NOMO-1 treated with dmso at 0.1 percent for 144 hours (cell line): Measurements from ENCODE around the gene MBOAT7.
A peak's percentile ranks its signal among the peaks of the same experiment; 100 is the strongest.

ENCODE experiments used
- DNase-seq: peaks from one replicate; lab custom pipeline; 2025; ENCODE audit not compliant: unreplicated experiment; lab: John Stamatoyannopoulos, UW

MBOAT7 gene

GRCh38 chr19:54145541-54146158, 43.7 kb downstream of the MBOAT7 start:
- no peak for DNase-seq

- no peak for DNase-seq
Measured at GRCh38 chr19:54142166-54142780, 47.1 kb downstream of the MBOAT7 start.

DNA sequence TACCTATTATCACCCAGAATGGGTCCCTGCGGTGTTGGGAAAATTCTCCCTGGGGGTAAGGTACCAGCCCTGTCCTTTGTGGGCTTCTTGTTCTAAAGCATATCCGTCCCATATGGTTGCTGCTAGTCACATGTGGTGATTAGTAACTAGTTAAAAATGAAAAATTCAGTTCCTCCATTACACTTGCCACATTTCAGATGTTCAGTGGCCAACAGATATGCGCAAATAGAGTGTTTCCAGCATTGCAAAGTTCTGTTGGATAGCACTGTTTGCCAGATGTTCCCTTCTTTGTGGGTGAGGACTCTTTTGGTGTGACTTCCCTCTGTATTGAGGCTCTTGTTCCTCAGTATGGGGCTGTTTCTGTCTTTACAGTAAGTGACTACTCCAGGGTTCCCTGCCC, 48.0 kb downstream of the MBOAT7 start:
- DNase-seq, result no peak

DNA sequence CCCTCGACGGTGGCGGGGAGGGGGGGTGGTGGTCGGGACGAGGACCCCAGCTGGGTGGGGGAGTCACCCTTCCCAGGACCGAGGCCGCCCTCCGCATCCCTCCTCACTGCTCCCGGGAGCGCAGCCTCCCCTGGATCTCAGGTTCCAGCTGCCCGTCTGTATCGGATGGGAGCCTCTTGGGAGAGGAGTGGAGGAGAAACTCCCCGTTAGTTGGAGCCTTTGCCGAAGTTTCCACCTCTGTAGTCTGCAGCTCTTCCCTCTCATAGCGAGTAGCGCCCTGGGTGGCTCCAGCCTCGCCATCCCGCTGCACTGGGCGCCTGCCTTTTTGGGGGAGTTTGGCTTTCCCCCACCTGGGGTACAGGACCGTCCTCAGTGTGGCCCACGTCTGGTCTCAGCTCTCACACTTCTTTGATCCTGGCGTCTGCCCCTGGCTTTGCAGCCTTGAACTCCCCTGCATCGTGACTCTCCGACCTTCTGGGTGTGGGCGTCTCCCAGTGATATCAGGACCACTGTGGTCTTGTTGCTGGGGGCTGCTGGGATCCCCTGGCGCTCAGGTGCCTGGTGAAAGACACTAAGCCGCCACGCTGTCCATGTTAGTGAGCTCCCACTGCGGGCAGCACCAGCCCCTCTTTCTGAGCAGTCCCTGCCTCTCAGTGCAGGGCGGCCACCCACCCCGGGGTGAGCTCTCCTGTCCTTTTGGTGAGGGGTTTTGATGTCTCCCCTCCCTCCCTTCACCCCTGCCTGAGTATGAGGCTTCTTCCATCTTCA, 50.7 kb downstream of the MBOAT7 start:
- no peak for DNase-seq

GRCh38 chr19:54137699-54138488, 51.5 kb downstream of the MBOAT7 start, which contains the start of gene CNOT3:
CNOT3 (plus strand) TSS chr19:54137762; CDS start chr19:54142979, 5,217 bp downstream.
- DNase-seq, result no peak

- DNase-seq, result peak; percentile 100
Measured at GRCh38 chr19:54136864-54137698, 52.3 kb downstream of the MBOAT7 start.

- DNase-seq, result no peak
Measured at GRCh38 chr19:54136086-54136863, 53.1 kb downstream of the MBOAT7 start.

DNA sequence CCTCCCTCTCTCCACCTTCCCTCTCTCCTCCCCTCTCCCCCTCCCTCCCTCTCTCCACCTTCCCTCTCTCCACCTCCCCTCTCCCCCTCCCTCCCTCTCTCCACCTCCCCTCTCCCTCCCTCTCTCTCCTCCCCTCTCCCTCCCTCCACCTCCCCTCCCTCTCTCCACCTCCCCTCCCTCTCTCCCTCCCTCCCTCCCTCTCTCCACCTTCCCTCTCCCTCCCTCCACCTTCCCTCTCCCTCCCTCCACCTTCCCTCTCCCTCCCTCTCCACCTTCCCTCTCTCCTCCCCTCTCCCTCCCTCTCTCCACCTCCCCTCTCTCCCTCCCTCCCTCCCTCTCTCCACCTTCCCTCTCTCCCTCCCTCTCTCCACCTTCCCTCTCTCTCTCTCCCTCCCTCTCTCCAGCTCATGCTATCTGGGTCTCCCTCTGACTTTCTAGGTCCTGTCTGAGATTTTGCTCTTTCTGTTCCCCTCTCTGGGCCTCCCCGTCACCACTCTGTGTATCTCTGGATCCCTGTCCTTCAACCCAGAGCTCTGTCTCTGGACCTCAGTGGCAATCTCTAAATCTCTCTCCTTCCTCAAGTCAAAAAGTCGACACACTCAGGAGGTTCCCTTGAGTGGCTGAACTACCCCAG, 55.3 kb downstream of the MBOAT7 start:
- DNase-seq, result no peak

GRCh38 chr19:54133312-54133956, 55.9 kb downstream of the MBOAT7 start:
- DNase-seq, result peak; percentile 36

- DNase-seq, result no peak
Measured at GRCh38 chr19:54129617-54129996, 59.8 kb downstream of the MBOAT7 start.

GRCh38 chr19:54128796-54129616, 60.4 kb downstream of the MBOAT7 start:
- DNase-seq, result no peak

DNA sequence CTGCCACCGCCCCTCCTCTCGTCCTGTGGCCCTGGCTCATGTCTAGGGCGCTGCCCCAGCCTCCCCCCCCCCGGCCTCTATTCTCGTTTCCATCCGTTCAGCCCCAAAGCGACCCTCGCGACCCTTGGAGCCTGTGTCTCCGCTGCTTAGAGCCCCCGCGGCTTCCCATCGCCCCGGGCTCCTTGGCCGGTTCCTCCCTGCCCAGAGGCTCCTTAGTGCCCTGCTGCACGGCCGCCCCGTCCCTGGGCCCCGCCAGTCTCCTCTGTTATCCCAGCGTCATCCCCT, 61.0 kb downstream of the MBOAT7 start:
- no peak for DNase-seq

- no peak for DNase-seq
Measured at GRCh38 chr19:54127688-54128440, 61.5 kb downstream of the MBOAT7 start.

DNA sequence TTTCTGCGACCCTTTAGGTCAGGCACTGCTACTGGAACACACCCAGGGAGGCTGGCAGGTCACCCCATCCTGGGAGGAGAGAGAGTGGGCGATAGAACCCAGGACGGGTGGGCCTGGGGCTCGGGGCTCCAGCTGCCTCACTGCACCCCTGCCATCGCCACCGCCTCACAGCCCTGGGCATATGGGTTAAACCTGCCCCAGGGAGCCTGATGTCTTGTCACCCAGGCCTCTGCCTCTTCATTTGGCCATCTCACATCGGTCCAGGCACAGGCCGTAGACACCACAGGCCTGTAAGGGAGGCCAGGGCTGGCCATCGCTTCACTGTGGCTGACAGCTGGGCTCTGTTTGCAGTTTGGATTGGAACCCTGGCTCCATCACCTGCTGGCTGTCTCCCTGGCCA, 63.7 kb downstream of the MBOAT7 start:
- no peak for DNase-seq

DNA sequence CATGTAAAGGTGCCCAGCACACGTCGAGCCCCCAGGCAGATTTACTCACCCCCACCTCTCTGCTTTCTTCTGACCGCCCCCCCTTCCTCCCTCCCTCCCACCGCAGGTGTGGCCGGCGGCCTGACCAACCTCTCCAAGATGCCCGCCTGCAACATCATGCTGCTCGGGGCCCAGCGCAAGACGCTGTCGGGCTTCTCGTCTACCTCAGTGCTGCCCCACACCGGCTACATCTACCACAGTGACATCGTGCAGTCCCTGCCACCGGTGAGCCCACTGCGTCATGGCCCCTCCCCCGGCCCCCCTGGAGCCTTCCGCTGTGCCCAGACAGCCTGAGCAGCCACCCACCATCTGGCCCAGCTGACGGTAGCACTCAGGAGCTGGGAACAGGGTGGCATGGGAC, 65.0 kb downstream of the MBOAT7 start:
- DNase-seq, result no peak

DNA sequence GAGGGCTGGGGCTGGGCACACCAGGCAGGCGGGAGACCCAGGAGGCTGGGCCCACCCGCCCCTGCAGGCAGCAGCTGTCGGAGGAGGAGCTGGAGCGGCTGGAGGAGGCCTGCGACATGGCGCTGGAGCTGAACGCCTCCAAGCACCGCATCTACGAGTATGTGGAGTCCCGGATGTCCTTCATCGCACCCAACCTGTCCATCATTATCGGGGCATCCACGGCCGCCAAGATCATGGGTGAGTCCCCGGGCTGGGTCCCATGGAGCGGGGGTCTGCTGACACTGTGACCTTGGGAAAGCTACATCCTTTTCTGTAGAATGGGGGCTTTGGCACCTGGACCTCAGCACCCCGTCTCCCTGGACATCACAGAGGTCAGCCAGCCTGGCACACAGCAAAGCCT, 65.7 kb downstream of the MBOAT7 start:
- DNase-seq, result no peak
